GM19372 (cell line): ENCODE results near the gene NTRK2.
A peak's percentile ranks its signal among the peaks of the same experiment; 100 is the strongest.

Experiments used
- ATAC-seq: cut with Tn5 transposase; IDR thresholded peaks from one replicate; pipeline ENCODE4 v1.9.1; 2021; ENCODE audit warnings: mild to moderate bottlenecking, low read depth, moderate library complexity; ENCODE audit not compliant: unreplicated experiment

Gene NTRK2

GRCh38 chr9:84811751-84812074, 142.2 kb downstream of the NTRK2 start:
- ATAC-seq: no peak

DNA sequence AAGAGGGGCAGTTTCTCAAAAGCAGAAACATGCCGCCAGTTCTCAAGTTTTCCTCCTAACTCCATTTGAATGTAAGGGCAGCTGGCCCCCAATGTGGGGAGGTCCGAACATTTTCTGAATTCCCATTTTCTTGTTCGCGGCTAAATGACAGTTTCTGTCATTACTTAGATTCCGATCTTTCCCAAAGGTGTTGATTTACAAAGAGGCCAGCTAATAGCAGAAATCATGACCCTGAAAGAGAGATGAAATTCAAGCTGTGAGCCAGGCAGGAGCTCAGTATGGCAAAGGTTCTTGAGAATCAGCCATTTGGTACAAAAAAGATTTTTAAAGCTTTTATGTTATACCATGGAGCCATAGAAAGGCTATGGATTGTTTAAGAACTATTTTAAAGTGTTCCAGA, 142.8 kb downstream of the NTRK2 start:
- ATAC-seq: no peak

GRCh38 chr9:84812847-84813246, 143.3 kb downstream of the NTRK2 start:
- ATAC-seq: no peak

GRCh38 chr9:84815554-84815953, 146.0 kb downstream of the NTRK2 start:
- no peak for ATAC-seq

DNA sequence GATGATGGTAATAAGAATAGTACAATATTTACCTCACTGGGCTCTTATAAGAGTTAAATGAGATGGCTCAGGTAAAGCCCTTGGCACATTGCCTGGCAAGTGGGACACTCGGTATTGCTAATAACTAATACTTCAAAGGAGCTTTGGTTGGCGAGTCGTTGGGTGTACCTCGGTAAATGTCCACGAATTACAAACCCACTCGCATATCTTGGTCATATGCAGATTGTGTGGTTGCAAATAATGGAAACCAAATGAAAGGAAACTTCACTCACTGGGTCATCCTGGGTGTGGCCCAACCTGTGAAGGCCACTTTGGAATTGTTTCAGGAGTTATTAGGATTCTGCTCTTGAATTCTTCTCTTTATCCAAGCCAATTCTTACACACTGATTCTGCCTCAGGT, 147.5 kb downstream of the NTRK2 start:
- ATAC-seq: no peak

- no peak for ATAC-seq
Measured at GRCh38 chr9:84818791-84819190, 149.3 kb downstream of the NTRK2 start.

GRCh38 chr9:84819491-84819991, 150.0 kb downstream of the NTRK2 start:
- ATAC-seq: no peak

GRCh38 chr9:84821431-84821830, 151.9 kb downstream of the NTRK2 start:
- ATAC-seq: no peak

- peak; percentile 63 for ATAC-seq
Measured at GRCh38 chr9:84822589-84823233, 153.2 kb downstream of the NTRK2 start.

DNA sequence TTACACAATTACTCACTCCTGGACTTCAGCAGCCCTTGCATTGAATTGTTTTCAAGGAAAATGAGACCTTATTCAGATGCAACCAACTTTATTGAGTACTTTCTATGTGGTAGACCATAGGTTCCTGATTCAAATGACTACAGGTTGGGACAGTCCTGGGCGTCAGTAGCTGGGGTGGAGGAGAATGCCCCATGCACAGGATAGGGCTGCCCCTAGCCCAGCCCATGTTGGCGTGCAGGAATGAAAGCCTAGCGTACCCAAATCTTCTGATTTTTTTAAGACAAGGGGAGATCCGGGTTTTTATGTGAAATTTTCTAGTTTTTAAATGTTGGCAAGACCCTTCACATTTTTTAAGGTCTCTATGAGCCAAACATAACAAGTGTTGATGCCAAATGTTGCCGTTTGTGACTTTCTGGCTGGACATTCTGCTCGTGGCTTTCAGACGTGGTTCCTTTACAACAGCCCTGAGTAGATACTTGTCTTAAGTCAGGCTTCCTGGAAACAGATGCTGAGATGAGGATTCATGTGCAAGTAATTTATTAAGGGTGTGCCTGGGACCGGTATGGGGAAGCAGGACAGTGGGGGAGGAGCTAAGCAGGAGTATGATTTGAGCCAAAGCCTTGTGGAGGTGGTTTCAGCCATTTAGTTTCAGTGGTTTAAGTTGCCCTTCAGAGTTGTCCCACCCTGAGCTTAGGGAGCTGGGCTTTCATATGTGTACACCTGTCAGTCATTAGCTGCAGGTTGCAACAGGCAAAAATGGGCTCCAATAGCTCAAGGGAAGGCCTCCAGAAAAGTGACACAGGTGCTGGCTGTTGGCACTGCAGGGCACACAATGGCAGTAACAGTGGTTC, 154.1 kb downstream of the NTRK2 start:
- ATAC-seq: peak; percentile 55

GRCh38 chr9:84827216-84827765, 157.8 kb downstream of the NTRK2 start:
- ATAC-seq: no peak

DNA sequence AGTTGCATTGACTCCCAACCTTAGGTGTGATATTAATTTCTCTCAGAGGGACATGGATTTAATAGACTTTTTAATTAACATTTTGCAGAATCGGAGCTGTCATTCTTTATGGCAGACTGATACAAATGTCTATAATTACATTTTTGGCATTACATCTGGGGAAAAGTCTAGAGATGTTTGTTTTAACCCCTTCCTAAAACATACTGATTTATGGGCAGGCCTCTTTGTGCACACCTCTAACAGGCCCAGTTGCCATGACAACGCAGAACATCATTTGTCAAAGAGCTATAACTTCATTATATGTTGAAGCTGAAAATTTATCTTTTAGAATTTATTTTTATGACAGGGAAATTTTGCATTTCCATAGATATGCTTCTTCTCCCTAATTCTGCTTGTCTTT, 158.5 kb downstream of the NTRK2 start:
- no peak for ATAC-seq

DNA sequence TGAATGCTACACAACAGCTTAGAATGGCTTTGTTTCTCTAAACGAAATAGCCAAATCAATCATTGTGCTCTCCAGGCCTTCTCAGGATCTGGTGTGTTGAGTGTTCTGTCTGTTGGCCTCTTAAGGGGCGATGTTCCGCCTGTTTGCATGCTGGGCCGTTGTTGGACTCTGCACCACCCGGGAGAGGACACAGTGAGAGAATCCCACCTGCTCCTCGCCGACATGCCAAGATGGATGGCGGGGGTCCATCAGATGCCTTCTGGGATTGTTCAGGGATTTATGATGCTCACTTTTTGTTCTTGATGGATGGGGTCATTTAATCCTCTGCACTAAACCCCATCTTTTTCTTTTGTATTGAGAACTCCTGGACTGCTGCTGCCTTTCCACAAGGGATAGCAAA, 159.9 kb downstream of the NTRK2 start:
- no peak for ATAC-seq

DNA sequence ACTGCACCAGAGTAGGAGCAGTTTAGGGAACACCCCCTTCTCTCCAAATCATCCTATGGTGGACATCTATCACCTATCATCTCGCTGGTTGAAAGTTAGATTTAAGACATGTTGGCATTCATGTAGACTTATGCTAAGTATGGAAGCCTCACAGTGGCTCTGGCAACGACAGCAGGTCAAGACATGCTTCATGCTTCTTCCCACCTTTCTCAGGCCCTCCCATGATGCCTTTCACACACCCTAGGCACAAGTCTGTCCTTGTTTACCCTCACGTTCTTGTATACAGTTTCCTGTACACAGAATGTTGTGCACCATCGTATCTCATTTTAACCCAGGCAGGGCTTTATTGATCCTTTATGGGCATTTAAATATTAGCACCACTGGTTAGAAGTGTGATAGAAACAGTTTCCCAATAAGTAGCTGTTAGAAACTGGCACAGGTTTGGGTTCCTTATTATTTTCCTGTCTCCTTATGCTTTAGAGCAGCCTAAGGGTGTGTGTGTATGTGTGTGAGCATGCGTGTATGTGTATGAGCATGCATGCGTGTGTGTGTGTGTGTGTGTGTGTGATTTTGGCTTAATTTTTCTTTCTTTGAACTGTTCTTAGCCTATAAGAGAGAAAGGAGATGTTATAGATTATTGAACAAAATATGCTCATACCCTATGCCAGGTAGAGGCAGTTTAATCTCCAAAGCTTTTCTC, 160.6 kb downstream of the NTRK2 start:
- no peak for ATAC-seq

DNA sequence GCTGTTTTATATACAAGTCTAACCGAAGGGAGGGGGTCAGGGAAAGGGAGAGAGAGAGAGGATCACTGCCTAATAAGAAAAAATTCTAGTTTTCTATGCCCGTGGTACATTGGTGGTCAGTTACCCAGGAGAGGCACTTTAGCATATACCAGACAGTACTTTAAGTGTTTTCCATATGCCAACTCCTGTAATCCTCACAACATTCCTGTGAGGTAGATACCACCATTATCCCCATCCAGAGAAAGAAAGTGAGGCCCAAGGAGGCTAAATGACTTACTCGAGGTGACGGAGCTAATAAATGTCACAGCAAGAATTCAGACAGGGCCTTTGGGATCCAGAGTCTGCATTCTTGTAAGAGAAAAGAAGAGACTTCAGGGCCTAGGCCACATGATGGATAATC, 161.8 kb downstream of the NTRK2 start:
- no peak for ATAC-seq

- ATAC-seq: no peak
Measured at GRCh38 chr9:84832453-84832852, 162.9 kb downstream of the NTRK2 start.

GRCh38 chr9:84834426-84834825, 164.9 kb downstream of the NTRK2 start:
- ATAC-seq: no peak

GRCh38 chr9:84835745-84836144, 166.2 kb downstream of the NTRK2 start:
- ATAC-seq: no peak

DNA sequence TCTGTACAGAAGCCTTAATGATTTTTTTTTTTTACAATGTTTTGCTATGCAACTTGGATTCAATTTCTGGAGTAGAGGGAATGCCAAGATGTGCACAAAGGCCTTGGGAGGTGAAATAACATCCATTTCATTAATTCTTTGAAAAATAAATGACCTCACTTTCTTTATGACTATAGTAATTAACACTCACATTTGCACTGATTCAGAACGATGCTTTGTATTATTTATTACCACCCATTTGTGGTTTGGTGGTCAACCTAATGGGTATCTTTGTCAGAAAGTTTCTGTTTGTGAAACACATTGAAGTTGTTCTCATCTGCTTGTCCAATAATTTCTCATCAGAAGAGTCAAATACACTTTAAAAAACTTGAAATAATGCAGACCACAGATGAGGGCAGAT, 169.3 kb downstream of the NTRK2 start:
- ATAC-seq: no peak

- no peak for ATAC-seq
Measured at GRCh38 chr9:84839541-84839940, 170.0 kb downstream of the NTRK2 start.

GRCh38 chr9:84841931-84842330, 172.4 kb downstream of the NTRK2 start:
- no peak for ATAC-seq
